SK-N-SH (cell line): ENCODE measurements around the gene OSTF1.

Source experiments
- POLR2AphosphoS5 ChIP-seq: IDR thresholded peaks from 2 replicates; pipeline ENCODE4 v1.6.1; 2012; ENCODE audit warnings: low read depth, low read length
- YY1 ChIP-seq: IDR thresholded peaks from 2 replicates; pipeline ENCODE4 v1.4.0; 2012; ENCODE audit warnings: low read depth, mild to moderate bottlenecking

DNA sequence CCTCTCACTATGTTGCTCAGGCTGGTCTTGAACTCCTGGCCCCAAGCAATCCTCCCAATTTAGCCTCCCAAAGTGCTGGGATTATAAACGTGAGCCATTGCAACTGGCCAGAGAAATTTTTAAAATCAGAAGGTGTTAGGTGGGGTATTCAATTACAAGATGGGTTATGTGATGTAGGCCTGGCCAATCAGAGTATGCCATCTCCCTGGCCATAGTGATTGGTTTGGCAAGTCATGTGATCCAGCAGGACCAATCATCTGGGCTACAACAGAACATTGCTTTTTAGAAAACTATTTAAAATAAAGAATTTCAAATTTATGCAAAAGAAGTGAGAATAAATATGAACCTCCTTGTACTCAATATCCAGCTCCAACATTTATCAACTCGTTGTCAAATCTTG is 22.8 kb upstream of the OSTF1 start:
- TF ChIP-seq POLR2AphosphoS5, result no peak
- no peak for TF ChIP-seq YY1
